Amniotic stem cell (primary cell): ENCODE results near the gene ATG13.
"Not testable (repeated sequence)": the region's sequence is repeated elsewhere in the genome, so short reads cannot be mapped to it uniquely, and the experiment has no call there.

ENCODE experiments used
- DNase-seq: peaks from one replicate; lab custom pipeline; 2025; lab: John Stamatoyannopoulos, UW

ATG13 gene

GRCh38 chr11:46643986-46644385, 26.6 kb downstream of the ATG13 start:
- DNase-seq = no peak

GRCh38 chr11:46649180-46649738, 31.9 kb downstream of the ATG13 start:
- DNase-seq = peak; percentile 85

GRCh38 chr11:46655631-46656030, 38.3 kb downstream of the ATG13 start:
- no peak for DNase-seq

GRCh38 chr11:46657186-46657585, 39.8 kb downstream of the ATG13 start:
- no peak for DNase-seq

GRCh38 chr11:46658259-46658658, 40.9 kb downstream of the ATG13 start:
- no peak for DNase-seq

- no peak for DNase-seq
Observed at GRCh38 chr11:46659908-46660307, 42.6 kb downstream of the ATG13 start.

- DNase-seq = no peak
Observed at GRCh38 chr11:46661836-46662235, 44.5 kb downstream of the ATG13 start.

GRCh38 chr11:46662366-46662765, 45.0 kb downstream of the ATG13 start:
- DNase-seq = no peak

GRCh38 chr11:46663277-46663940, 46.1 kb downstream of the ATG13 start:
- DNase-seq = no peak

- DNase-seq = no peak
Observed at GRCh38 chr11:46664612-46665011, 47.3 kb downstream of the ATG13 start.

GRCh38 chr11:46665356-46665755, 48.0 kb downstream of the ATG13 start:
- no peak for DNase-seq

- DNase-seq = no peak
Observed at GRCh38 chr11:46666516-46666915, 49.2 kb downstream of the ATG13 start.

GRCh38 chr11:46667043-46667481, 49.7 kb downstream of the ATG13 start:
- DNase-seq = no peak

GRCh38 chr11:46668480-46669085, 51.2 kb downstream of the ATG13 start:
- DNase-seq = no peak

GRCh38 chr11:46669711-46670139, 52.4 kb downstream of the ATG13 start:
- DNase-seq = no peak

GRCh38 chr11:46670521-46670920, 53.2 kb downstream of the ATG13 start:
- DNase-seq = not testable (repeated sequence)

- no peak for DNase-seq
Observed at GRCh38 chr11:46671958-46672315, 54.6 kb downstream of the ATG13 start.

- no peak for DNase-seq
Observed at GRCh38 chr11:46672381-46672839, 55.1 kb downstream of the ATG13 start.

- DNase-seq = no peak
Observed at GRCh38 chr11:46673713-46674462, 56.5 kb downstream of the ATG13 start.

GRCh38 chr11:46674463-46675287, 57.3 kb downstream of the ATG13 start:
- no peak for DNase-seq

- peak; percentile 51 for DNase-seq
Observed at GRCh38 chr11:46675288-46675851, 58.0 kb downstream of the ATG13 start.
